ENCODE data around the gene ANKRD6.

GRCh38 chr6:89581689-89582088 lies 148.7 kb downstream of the ANKRD6 start:
- TF ChIP-seq CTCF (IDR thresholded peaks at IDR 0.05) (no peak), POLR2A (IDR thresholded peaks at IDR 0.05) (no peak), EP300 (IDR thresholded peaks at IDR 0.05; ENCODE audit: low read depth) (no peak), POLR2AphosphoS5 (IDR thresholded peaks at IDR 0.05) (no peak)
